GM12878 (cell line): ENCODE data around the gene PRR18. TPM values are rescaled to one million over a fixed set of nuclear protein-coding genes. Genes with fewer than 3 reads are reported as not detected.
A peak's percentile ranks its signal among the peaks of the same experiment; 100 is the strongest.

Experiments used
- CHD2 ChIP-seq: IDR thresholded peaks from 2 replicates; pipeline ENCODE4 v1.6.1; 2011; ENCODE audit warnings: low read depth, low read length, improper control_type of control experiment, borderline replicate concordance
- CTCF ChIP-seq, 3 experiments: IDR thresholded peaks in 2 of 3; conservative IDR thresholded peaks in 1 of 3; 2 replicates each; pipeline ENCODE4 v1.5.1; 2011; ENCODE audit warnings: low read depth in 3 of 3, low read length in 3 of 3, mild to moderate bottlenecking in 3 of 3, control low read depth in 2 of 3, moderate library complexity in 2 of 3, inconsistent platforms in 1 of 3, mixed read lengths in 1 of 3; ENCODE audit not compliant: control insufficient read depth in 2 of 3, insufficient read depth in 1 of 3; ENCODE audit errors: extremely low read depth in 1 of 3
- EED ChIP-seq: sonication (generic); IDR thresholded peaks from 2 replicates; pipeline ENCODE4 v1.6.1; 2016; ENCODE audit warnings: antibody characterized with exemption, low read depth
- EP300 ChIP-seq, 2 experiments: fragments of 150-350 bp in 1 of 2; IDR thresholded peaks; 2 replicates each; pipeline ENCODE4 v1.6.1; 2011 to 2012; ENCODE audit warnings: low read depth in 2 of 2, low read length in 2 of 2, borderline replicate concordance in 1 of 2, improper control_type of control experiment in 1 of 2, inconsistent platforms in 1 of 2; ENCODE audit not compliant: control insufficient read depth in 1 of 2
- ESRRA ChIP-seq: IDR thresholded peaks from 2 replicates; pipeline ENCODE4 v1.6.1; 2012; ENCODE audit warnings: mild to moderate bottlenecking, low read length, improper control_type of control experiment
- MEF2A ChIP-seq: IDR thresholded peaks from 2 replicates; pipeline ENCODE4 v1.6.1; 2011; ENCODE audit warnings: low read depth, mild to moderate bottlenecking, low read length, moderate library complexity; ENCODE audit not compliant: insufficient read depth
- NFIC ChIP-seq: IDR thresholded peaks from 2 replicates; pipeline ENCODE4 v1.6.1; 2012; ENCODE audit warnings: low read depth, mild to moderate bottlenecking, inconsistent platforms, low read length, moderate library complexity
- NKRF ChIP-seq: fragments of 450-650 bp; conservative IDR thresholded peaks from 2 replicates; pipeline ENCODE4 v1.6.1; 2017; ENCODE audit warnings: mild to moderate bottlenecking, moderate library complexity
- NR2C1 ChIP-seq: fragments of 450-650 bp; IDR thresholded peaks from 2 replicates; pipeline ENCODE4 v1.6.1; 2017; ENCODE audit warnings: antibody characterized with exemption, mild to moderate bottlenecking, moderate library complexity
- SREBF1 ChIP-seq: IDR thresholded peaks from 2 replicates; pipeline ENCODE4 v1.6.1; 2012; ENCODE audit warnings: mild to moderate bottlenecking, low read length
- YY1 ChIP-seq: IDR thresholded peaks from 2 replicates; pipeline ENCODE4 v1.6.1; 2011; ENCODE audit warnings: low read depth, mild to moderate bottlenecking, low read length
- polyA plus RNA-seq, 11 experiments: library from polyadenylated mRNA; depleted of rRNA in 4 of 11; unstranded in 6 of 11; stranded (reverse) in 5 of 11; fragments of >200 nt; fragmentation: Nextera tagmentation in 4 of 11; fragmentation: Illumina TruSeq in 1 of 11; extraction: Ambion mirVana in 4 of 11; extraction: Trizol in 1 of 11; gene quantifications; 1 replicate in 1 of 11; 2 replicates in 10 of 11; pipeline versions ENCODE4 v1.2.1 to v1.2.3, GENCODE V29; 2011 to 2016; ENCODE audit warnings: inconsistent platforms in 2 of 11, missing spikeins in 2 of 11, low read depth in 1 of 11
- total RNA-seq, 4 experiments: library from RNA; depleted of rRNA in 3 of 4; stranded (reverse); fragments of >200 nt in 3 of 4; fragmentation: Illumina TruSeq in 1 of 4; extraction: Trizol in 1 of 4; gene quantifications; 2 replicates each; pipeline versions ENCODE4 v1.2.1 to v1.2.3, GENCODE V29; 2013 to 2021
- TF ChIP-seq, protein P1 (sequence below): fragments of 450-650 bp; IDR thresholded peaks from 2 replicates; pipeline ENCODE4 v1.6.1; 2016; ENCODE audit warnings: mild to moderate bottlenecking
- TF ChIP-seq, protein P2 (sequence below): IDR thresholded peaks from 2 replicates; pipeline ENCODE4 v1.6.1; 2012; ENCODE audit warnings: low read depth, low read length, improper control_type of control experiment
- TF ChIP-seq, protein P3 (sequence below): fragments of 450-650 bp; IDR thresholded peaks from 2 replicates; pipeline ENCODE4 v1.6.1; 2016; ENCODE audit warnings: mild to moderate bottlenecking, moderate library complexity, borderline replicate concordance
- TF ChIP-seq, protein P4 (sequence below): fragments of 450-650 bp; IDR thresholded peaks from 2 replicates; pipeline ENCODE4 v1.6.1; 2016; ENCODE audit warnings: mild to moderate bottlenecking

The PRR18 gene
- total and polyA plus RNA-seq, 10 of the 15 experiments (the other 5 are each of a cell fraction or from before 2014, with no cell fraction given): 0.13 to 8.2 (median 1.6) TPM

DNA sequence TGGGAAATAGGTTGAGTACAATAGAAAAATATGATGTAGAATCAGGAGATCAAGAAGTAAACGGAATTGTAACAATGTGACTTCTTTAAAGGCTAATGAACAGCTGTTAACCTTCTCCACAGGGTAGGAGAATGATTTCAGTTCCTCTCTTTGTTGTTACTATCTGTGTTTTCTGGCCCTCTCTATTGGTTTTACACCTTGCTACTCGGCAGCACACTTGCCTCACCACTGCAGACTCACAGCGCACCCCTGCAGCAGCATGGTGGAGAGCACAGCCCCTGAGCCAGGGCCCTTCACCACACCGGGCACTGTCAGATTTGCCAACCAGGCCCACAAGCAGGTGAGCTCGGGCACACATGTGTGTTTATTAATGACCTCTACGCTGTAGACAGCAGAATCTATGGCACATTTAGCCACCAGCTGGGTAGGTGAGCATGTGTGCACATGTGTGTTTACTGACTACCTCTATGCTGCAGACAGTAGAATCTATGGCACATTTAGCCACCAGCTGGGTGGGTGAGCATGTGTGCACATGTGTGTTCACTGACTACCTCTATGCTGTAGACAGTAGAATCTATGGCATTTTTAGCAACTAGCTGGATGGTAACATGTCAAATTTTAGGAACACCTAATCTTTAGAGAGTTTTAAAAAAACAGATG, 17.3 kb upstream of the PRR18 start (continued):
- TF ChIP-seq NKRF (no peak), CHD2 (peak; percentile 51; the same call in 1 of the 2 replicates), CTCF (IDR thresholded peaks at IDR 0.05 in 2 of 3, conservative IDR thresholded peaks at IDR 0.05 in 1 of 3; ENCODE audit: control insufficient read depth in 2 of 3, extremely low read depth in 1 of 3, insufficient read depth in 1 of 3, low read depth in 3 of 3, low read length in 3 of 3) (no peak; a peak in 1 of 6 replicates), NFIC (0 out of 2 replicates have a peak, but pooled peaks have one; percentile 30), EP300 (IDR thresholded peaks at IDR 0.05; ENCODE audit: borderline replicate concordance in 1 of 2, control insufficient read depth in 1 of 2, low read depth in 2 of 2, low read length in 2 of 2) (peak; percentile 60 to 84; a peak in 3 of 4 replicates), ESRRA (no peak), YY1 (no peak), SREBF1 (no peak), NR2C1 (no peak), MEF2A (no peak), EED (no peak)
- TF ChIP-seq, protein P1, sequence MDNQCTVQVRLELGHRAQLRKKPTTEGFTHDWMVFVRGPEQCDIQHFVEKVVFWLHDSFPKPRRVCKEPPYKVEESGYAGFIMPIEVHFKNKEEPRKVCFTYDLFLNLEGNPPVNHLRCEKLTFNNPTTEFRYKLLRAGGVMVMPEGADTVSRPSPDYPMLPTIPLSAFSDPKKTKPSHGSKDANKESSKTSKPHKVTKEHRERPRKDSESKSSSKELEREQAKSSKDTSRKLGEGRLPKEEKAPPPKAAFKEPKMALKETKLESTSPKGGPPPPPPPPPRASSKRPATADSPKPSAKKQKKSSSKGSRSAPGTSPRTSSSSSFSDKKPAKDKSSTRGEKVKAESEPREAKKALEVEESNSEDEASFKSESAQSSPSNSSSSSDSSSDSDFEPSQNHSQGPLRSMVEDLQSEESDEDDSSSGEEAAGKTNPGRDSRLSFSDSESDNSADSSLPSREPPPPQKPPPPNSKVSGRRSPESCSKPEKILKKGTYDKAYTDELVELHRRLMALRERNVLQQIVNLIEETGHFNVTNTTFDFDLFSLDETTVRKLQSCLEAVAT: peak; percentile 74; the same call in 1 of the 2 replicates
- TF ChIP-seq, protein P2, sequence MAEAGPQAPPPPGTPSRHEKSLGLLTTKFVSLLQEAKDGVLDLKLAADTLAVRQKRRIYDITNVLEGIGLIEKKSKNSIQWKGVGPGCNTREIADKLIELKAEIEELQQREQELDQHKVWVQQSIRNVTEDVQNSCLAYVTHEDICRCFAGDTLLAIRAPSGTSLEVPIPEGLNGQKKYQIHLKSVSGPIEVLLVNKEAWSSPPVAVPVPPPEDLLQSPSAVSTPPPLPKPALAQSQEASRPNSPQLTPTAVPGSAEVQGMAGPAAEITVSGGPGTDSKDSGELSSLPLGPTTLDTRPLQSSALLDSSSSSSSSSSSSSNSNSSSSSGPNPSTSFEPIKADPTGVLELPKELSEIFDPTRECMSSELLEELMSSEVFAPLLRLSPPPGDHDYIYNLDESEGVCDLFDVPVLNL: no peak
- TF ChIP-seq, protein P3, sequence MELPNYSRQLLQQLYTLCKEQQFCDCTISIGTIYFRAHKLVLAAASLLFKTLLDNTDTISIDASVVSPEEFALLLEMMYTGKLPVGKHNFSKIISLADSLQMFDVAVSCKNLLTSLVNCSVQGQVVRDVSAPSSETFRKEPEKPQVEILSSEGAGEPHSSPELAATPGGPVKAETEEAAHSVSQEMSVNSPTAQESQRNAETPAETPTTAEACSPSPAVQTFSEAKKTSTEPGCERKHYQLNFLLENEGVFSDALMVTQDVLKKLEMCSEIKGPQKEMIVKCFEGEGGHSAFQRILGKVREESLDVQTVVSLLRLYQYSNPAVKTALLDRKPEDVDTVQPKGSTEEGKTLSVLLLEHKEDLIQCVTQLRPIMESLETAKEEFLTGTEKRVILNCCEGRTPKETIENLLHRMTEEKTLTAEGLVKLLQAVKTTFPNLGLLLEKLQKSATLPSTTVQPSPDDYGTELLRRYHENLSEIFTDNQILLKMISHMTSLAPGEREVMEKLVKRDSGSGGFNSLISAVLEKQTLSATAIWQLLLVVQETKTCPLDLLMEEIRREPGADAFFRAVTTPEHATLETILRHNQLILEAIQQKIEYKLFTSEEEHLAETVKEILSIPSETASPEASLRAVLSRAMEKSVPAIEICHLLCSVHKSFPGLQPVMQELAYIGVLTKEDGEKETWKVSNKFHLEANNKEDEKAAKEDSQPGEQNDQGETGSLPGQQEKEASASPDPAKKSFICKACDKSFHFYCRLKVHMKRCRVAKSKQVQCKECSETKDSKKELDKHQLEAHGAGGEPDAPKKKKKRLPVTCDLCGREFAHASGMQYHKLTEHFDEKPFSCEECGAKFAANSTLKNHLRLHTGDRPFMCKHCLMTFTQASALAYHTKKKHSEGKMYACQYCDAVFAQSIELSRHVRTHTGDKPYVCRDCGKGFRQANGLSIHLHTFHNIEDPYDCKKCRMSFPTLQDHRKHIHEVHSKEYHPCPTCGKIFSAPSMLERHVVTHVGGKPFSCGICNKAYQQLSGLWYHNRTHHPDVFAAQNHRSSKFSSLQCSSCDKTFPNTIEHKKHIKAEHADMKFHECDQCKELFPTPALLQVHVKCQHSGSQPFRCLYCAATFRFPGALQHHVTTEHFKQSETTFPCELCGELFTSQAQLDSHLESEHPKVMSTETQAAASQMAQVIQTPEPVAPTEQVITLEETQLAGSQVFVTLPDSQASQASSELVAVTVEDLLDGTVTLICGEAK: no peak
- TF ChIP-seq, protein P4, sequence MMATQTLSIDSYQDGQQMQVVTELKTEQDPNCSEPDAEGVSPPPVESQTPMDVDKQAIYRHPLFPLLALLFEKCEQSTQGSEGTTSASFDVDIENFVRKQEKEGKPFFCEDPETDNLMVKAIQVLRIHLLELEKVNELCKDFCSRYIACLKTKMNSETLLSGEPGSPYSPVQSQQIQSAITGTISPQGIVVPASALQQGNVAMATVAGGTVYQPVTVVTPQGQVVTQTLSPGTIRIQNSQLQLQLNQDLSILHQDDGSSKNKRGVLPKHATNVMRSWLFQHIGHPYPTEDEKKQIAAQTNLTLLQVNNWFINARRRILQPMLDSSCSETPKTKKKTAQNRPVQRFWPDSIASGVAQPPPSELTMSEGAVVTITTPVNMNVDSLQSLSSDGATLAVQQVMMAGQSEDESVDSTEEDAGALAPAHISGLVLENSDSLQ: no peak
